HEK293T (cell line): ENCODE measurements around the gene UGGT2.

Experiments used
- CTCF ChIA-PET: fragments of 350-600 bp; formaldehyde crosslinking; extraction: SDS; loops from one replicate; lab custom pipeline; 2021; ENCODE audit warnings: antibody characterized with exemption, inconsistent platforms; lab: Yijun Ruan, JAX
- POLR2A ChIA-PET: fragments of 350-600 bp; formaldehyde crosslinking; extraction: SDS; loops from one replicate; lab custom pipeline; 2020; ENCODE audit warnings: antibody characterized with exemption, inconsistent platforms; lab: Yijun Ruan, JAX
- DNase-seq: peaks from one replicate; pipeline ENCODE4 v3.0.0; 2012; ENCODE audit warnings: mixed read lengths; ENCODE audit errors: extremely low spot score
- ARNT ChIP-seq: fragments of 450-650 bp; IDR thresholded peaks from 2 replicates; pipeline ENCODE4 v1.6.1; 2017; ENCODE audit warnings: mild to moderate bottlenecking
- BHLHE40 ChIP-seq: fragments of 450-650 bp; IDR thresholded peaks from 2 replicates; pipeline ENCODE4 v1.6.1; 2016; ENCODE audit warnings: mild to moderate bottlenecking, moderate library complexity, borderline replicate concordance
- CTBP1 ChIP-seq: fragments of 450-650 bp; IDR thresholded peaks from 2 replicates; pipeline ENCODE4 v1.6.1; 2016; ENCODE audit warnings: borderline replicate concordance
- ELF4 ChIP-seq: fragments of 450-650 bp; IDR thresholded peaks from 2 replicates; pipeline ENCODE4 v1.6.1; 2017; ENCODE audit warnings: antibody characterized with exemption
- FOXA1 ChIP-seq: fragments of 450-650 bp; IDR thresholded peaks from 2 replicates; pipeline ENCODE4 v1.6.1; 2016; ENCODE audit warnings: mild to moderate bottlenecking
- FOXK2 ChIP-seq: fragments of 450-650 bp; IDR thresholded peaks from 2 replicates; pipeline ENCODE4 v1.6.1; 2016; ENCODE audit warnings: mild to moderate bottlenecking
- FOXM1 ChIP-seq: fragments of 450-650 bp; IDR thresholded peaks from 2 replicates; pipeline ENCODE4 v1.6.1; 2017; ENCODE audit warnings: mild to moderate bottlenecking, borderline replicate concordance
- HDGF ChIP-seq: fragments of 450-650 bp; IDR thresholded peaks from 2 replicates; pipeline ENCODE4 v1.6.1; 2017; ENCODE audit warnings: antibody characterized with exemption, borderline replicate concordance
- L3MBTL2 ChIP-seq: fragments of 450-650 bp; conservative IDR thresholded peaks from 2 replicates; pipeline ENCODE4 v1.6.1; 2016; ENCODE audit warnings: mild to moderate bottlenecking
- LEF1 ChIP-seq: fragments of 450-650 bp; IDR thresholded peaks from 2 replicates; pipeline ENCODE4 v1.6.1; 2017; ENCODE audit warnings: mild to moderate bottlenecking, borderline replicate concordance
- NFRKB ChIP-seq: fragments of 450-650 bp; IDR thresholded peaks from 2 replicates; pipeline ENCODE4 v1.6.1; 2016; ENCODE audit warnings: mild to moderate bottlenecking, moderate library complexity
- PKNOX1 ChIP-seq: fragments of 450-650 bp; IDR thresholded peaks from 2 replicates; pipeline ENCODE4 v1.6.1; 2016
- SP1 ChIP-seq: fragments of 450-650 bp; IDR thresholded peaks from 2 replicates; pipeline ENCODE4 v1.6.1; 2017
- SUZ12 ChIP-seq: fragments of 450-650 bp; IDR thresholded peaks from 2 replicates; pipeline ENCODE4 v1.6.1; 2016; ENCODE audit warnings: mild to moderate bottlenecking
- TARDBP ChIP-seq: fragments of 450-650 bp; IDR thresholded peaks from 2 replicates; pipeline ENCODE4 v1.6.1; 2016
- ZNF384 ChIP-seq: fragments of 450-650 bp; IDR thresholded peaks from 2 replicates; pipeline ENCODE4 v1.6.1; 2016

The UGGT2 gene

DNA sequence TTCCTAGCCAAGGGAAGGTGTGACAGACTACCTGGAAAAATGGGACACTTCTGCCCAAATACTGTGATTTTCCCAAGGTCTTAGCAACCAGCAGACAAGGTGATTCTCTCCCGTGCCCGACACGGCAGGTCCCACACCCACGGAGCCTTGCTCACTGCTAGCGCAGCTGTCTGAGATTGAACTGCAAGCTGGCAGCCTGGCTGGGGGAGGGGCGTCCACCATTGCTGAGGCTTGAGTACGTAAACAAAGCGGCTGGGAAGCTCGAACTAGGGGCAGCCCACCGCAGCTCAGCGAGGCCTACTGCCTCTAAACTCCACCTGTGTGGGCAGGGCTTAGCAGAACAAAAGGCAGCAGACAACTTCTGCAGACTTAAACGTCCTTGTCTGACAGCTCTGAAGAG is 146.2 kb downstream of the UGGT2 start:
- ChIA-PET CTCF (no interaction called here), POLR2A (no interaction called here)
- no peak for DNase-seq
- TF ChIP-seq ZNF384 (no peak), NFRKB (no peak), L3MBTL2 (no peak), LEF1 (no peak), FOXM1 (no peak), ARNT (no peak), SP1 (no peak), PKNOX1 (no peak), CTBP1 (no peak)

GRCh38 chr13:95903569-95903968 is 149.6 kb downstream of the UGGT2 start:
- DNase-seq = no peak
- POLR2A ChIA-PET = no interaction called here
- TF ChIP-seq FOXA1 (no peak), SUZ12 (no peak), FOXM1 (no peak), HDGF (no peak), PKNOX1 (no peak)
- CTCF ChIA-PET = no interaction called here

DNA sequence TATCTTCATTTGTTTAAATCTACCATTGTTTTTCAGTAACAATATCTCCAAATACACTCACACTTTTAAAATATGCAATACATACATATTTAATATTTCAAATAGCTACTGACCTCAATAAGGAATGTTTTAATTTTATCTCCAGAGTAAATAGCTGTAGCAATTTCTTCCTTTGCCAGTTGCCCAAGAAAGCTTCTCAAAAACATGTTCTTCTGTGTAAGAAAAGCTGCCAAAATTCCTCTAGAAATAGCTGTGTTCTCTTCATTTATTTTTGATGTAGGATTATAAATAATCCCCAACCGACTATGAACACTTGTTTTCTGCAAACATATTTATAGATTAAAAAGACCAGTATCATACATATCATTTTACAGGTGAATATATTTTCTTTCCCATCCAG is 150.5 kb downstream of the UGGT2 start:
- CTCF ChIA-PET = no interaction called here
- POLR2A ChIA-PET = no interaction called here
- no peak for DNase-seq
- TF ChIP-seq ELF4 (no peak), TARDBP (no peak), FOXA1 (no peak), HDGF (no peak), SUZ12 (no peak), BHLHE40 (no peak), FOXK2 (no peak), SP1 (no peak), LEF1 (no peak), ARNT (no peak), FOXM1 (no peak), CTBP1 (no peak), L3MBTL2 (no peak), NFRKB (no peak), PKNOX1 (no peak), ZNF384 (no peak)

GRCh38 chr13:95898256-95898655 is 154.9 kb downstream of the UGGT2 start:
- POLR2A ChIA-PET = no interaction called here
- no peak for TF ChIP-seq SP1
- TF ChIP-seq HDGF = no peak
- TF ChIP-seq SUZ12 = no peak
- TF ChIP-seq CTBP1 = no peak
- TF ChIP-seq LEF1 = no peak
- TF ChIP-seq NFRKB = no peak
- TF ChIP-seq ARNT = no peak
- DNase-seq = no peak
- CTCF ChIA-PET = no interaction called here

- ChIA-PET CTCF (no interaction called here), POLR2A (no interaction called here)
- no peak for TF ChIP-seq BHLHE40
- no peak for TF ChIP-seq FOXM1
- TF ChIP-seq SUZ12 = no peak
- TF ChIP-seq SP1 = no peak
- no peak for TF ChIP-seq ARNT
- no peak for DNase-seq
Observed at GRCh38 chr13:95896301-95896700, 156.9 kb downstream of the UGGT2 start.

DNA sequence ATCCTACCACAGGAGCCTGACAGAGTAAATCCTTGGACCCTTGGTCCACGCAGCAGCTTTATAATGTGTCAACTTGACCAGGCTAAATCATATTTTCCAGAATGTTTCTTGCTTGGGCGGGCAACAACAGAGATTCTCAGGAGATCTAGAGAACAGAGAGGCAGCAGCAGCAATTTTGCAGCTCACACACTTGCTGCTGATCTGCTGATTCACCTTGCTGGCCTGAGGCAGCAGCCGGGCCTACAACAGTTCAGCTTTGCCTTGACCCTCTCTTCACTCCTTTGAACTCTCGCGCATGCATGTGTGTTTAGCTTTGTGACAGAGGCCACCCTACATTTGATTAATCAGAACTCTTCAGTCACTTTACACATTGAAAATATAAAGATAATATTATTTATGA is 159.3 kb downstream of the UGGT2 start:
- ChIA-PET POLR2A (no interaction called here), CTCF (no interaction called here)
- no peak for DNase-seq
- TF ChIP-seq PKNOX1 = no peak
- TF ChIP-seq FOXK2 = no peak
- no peak for TF ChIP-seq ARNT
- TF ChIP-seq FOXM1 = no peak
- TF ChIP-seq ZNF384 = no peak
- no peak for TF ChIP-seq BHLHE40
- TF ChIP-seq NFRKB = no peak
- TF ChIP-seq HDGF = no peak

- TF ChIP-seq BHLHE40 (no peak), ZNF384 (no peak), SUZ12 (no peak), TARDBP (no peak), FOXK2 (no peak), SP1 (no peak), ARNT (no peak), FOXA1 (no peak), L3MBTL2 (no peak), ELF4 (no peak), CTBP1 (no peak), FOXM1 (no peak), HDGF (no peak), NFRKB (no peak), LEF1 (no peak), PKNOX1 (no peak)
- ChIA-PET CTCF (no interaction called here), POLR2A (no interaction called here)
- DNase-seq = no peak
Observed at GRCh38 chr13:95882121-95882520, 171.1 kb downstream of the UGGT2 start.
